Measurements from ENCODE around the gene ETS2.
A peak's percentile ranks its signal among the peaks of the same experiment; 100 is the strongest.
"Not testable (repeated sequence)": the region's sequence is repeated elsewhere in the genome, so short reads cannot be mapped to it uniquely, and the experiment has no call there.

Gene ETS2

DNA sequence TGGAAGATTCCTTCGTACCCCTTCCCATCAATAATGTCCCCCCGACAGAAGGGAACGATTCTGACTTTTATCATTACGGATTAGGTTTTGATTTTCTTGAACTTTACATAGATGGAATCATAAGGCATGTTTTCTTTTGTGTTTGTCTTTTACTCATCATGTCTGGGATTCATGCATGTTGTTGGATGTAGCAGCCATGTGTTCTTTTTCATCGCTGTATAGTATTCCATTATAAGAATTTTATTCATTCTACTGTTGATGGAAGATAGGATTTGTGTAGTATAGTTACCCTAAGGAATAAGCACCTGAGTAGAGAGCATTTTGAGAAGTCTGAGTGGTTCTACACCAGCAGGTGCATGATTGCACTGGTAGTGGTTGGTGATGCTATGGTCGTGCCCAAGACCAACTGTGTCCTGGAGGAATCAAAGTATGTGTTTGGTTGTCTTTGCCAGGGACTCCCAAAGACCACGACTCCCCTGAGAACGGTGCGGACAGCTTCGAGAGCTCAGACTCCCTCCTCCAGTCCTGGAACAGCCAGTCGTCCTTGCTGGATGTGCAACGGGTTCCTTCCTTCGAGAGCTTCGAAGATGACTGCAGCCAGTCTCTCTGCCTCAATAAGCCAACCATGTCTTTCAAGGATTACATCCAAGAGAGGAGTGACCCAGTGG lies 13.5 kb downstream of the ETS2 start:
- DNase-seq: no peak

GRCh38 chr21:38819719-38820159 lies 14.0 kb downstream of the ETS2 start:
- no peak for DNase-seq

DNA sequence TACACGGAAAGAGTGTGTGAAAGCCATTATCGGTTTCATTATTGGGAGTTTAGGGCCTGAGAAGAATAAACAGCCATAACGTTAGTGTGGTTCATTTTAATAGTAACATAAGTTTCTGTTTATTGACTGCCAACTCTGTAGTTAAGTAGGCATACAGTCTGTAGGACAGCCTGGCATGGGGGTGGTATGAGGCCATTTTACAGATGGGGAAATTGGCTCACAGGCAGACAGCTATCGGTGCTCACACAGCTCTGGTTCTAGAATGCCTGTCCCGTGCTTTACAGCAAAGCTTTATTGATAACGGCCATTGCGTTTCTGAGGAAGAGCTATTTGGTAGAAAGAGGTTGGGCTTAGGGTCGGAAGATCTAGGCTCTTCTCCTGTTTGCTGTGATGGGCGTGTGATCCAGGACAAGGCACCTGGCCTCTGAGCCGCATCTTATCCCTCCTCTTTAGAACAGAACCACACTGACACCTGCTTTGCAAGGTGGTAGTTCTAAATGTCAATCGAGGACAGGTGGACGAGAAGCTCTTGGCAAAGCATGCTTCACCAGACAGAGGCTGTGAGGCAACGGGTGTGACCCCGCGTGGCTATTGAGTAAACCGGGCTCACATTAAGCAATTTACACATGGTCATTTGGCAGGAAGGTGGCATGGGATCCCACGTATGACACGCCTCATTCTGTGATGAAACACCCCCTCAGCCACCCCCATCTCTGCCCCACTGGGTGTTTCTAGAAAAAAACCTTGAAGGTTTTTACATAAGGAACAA lies 14.9 kb downstream of the ETS2 start:
- no peak for DNase-seq

DNA sequence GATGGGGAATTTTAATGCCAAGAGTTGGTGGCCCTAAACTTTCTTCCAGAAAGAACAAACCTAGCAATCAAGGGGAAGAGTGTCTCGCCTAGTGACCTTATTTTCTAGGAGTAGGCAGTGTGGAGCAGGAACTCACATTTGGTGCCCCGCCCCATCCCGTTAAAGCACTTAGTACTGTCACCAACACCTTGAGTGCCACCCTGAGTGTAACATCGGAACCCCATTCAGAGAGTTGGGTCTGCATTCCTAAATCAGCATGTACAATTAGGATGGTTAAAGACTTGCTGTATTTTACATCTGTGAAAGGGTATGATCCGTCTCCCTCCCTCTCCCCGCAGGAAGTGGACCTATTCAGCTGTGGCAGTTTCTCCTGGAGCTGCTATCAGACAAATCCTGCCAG lies 15.5 kb downstream of the ETS2 start:
- DNase-seq: no peak

DNA sequence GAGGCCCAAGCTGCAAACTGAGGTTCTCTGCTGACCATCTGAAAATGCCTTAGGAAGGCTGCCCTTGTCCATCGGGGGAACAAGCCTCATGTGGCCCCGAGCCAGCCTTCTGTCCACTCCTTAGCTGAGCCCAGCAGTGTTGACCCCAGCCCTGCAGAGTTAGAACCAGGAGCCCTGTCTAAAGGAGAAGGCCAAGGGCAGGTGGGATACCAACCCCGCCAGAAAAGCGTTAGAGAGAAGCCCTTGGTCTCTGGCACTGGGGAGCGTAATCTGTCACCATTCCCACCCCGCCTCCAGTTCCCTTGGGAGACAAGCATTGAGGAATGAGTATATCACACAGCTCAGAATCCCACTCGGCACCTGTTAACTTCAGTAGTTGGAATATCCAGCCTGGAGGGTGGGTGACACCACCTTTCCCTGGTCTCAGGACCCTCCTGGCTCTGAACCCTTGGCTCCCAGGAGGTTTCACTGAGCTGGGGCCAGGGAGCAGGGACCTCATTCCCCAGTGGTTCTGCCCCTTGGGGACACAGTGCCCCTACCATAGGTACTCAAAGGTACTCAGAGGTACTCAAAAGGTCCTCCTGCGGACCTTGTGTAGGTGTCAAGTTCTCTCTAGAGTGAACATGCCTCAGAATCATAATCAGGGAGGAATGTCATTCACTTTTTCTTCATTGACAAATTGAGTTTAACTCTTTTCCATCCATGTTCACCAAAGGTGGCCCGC lies 16.4 kb downstream of the ETS2 start:
- DNase-seq: no peak

DNA sequence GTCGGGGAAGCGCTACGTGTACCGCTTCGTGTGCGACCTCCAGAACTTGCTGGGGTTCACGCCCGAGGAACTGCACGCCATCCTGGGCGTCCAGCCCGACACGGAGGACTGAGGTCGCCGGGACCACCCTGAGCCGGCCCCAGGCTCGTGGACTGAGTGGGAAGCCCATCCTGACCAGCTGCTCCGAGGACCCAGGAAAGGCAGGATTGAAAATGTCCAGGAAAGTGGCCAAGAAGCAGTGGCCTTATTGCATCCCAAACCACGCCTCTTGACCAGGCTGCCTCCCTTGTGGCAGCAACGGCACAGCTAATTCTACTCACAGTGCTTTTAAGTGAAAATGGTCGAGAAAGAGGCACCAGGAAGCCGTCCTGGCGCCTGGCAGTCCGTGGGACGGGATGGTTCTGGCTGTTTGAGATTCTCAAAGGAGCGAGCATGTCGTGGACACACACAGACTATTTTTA lies 17.1 kb downstream of the ETS2 start:
- DNase-seq: no peak

DNA sequence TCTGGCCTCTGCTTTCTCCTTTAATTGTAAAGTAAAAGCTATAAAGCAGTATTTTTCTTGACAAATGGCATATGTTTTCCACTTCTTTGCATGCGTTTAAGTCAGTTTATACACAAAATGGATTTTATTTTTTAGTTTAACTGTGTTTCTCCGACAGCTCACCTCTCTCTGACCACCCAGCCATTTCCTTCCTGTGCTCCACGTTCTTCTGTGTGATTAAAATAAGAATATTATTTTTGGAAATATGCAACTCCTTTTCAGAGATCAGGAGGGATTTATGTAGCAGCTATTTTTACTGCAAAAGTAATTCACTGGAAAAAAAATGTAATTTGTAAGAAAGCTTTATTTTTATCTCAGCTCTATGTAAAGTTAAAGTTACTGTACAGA lies 18.0 kb downstream of the ETS2 start:
- DNase-seq: no peak

DNA sequence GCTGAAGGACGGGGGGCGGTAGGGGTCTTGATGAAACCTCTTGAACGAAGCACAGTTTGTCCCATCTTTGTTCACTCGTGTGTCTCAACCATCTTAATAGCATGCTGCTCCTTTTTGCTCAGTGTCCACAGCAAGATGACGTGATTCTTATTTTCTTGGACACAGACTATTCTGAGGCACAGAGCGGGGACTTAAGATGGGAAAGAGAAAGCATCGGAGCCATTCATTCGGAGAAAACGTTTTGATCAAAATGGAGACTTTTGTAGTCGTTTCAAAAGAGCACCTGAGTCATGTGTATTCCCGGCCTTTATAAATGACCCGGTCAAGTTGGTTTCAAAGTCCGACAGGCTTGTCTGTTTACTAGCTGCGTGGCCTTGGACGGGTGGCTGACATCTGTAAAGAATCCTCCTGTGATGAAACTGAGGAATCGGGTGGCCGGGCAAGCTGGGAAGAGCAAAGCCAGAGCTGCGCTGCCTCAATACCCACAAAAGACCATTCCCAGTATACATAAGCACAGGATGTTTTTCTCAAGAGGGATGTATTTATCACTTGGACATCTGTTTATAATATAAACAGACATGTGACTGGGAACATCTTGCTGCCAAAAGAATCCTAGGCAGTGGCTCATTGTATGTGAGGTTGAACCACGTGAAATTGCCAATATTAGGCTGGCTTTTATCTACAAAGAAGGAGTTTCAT lies 18.5 kb downstream of the ETS2 start:
- no peak for DNase-seq

DNA sequence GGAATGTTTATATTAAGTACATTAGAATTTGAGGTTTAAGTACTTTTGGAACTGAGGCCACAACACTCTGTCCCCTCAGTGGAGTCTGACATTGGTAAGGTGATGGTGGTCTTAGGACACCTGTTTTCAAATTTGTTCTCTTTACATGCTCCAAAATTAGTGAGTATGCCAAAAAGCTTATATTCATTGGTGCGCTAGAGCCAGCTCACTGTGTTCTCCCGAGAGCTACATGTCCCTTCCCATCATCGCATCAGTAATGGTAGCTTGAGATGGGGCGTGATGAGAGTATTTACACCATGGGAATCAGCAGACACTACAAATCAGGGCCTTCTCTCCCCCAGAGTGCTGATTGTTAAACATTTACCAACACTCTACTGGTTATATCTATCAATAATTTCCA lies 19.5 kb downstream of the ETS2 start:
- DNase-seq: no peak

- DNase-seq: no peak
These were observed 20.2 kb downstream of the ETS2 start for GRCh38 chr21:38825921-38826320.

GRCh38 chr21:38828111-38828510 lies 22.4 kb downstream of the ETS2 start:
- not testable (repeated sequence) for DNase-seq

GRCh38 chr21:38830671-38831525 lies 25.2 kb downstream of the ETS2 start:
- DNase-seq: no peak

DNA sequence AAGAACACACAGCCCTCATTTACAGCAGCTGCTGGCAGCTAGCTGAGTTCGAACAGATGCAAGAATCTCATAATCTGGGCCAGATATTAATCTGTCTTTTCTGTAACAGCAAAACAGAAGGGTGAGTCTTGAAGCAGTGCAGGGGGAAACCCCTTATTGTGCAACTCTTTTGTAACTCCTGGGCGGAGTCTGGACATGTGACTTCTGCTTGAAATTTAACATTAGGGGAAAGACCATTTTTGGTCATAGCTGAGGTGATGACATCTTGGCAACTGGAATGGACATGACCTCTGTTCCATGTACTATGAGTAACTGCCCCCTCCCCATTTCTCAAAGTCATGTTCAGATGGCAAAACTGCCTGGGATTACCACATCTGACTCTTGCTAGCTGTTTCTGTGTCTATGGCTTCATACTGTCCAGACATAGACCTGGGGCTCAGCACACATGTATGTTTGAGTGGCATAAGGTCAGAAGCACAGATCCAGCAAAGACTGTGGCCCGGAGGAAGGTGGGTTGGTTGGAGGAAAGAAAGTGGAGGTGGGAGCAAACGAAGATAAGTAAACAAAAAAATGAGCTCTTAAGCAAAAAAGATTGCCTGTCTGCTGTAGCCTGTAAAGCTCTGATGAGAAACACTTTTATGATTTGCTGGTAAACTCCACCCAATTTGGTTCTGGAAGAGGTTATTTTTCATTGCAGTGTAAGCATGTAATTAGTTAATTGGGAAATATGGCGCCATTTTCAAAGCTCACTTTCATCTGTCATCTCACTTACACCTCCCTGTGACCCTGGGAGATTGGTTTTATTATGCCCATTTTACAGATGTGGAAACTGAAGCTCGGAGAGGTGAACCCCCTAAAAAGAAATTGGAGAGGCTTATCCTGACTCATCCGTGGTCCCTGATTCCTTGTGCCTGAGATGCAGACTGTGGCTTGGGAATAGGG lies 26.1 kb downstream of the ETS2 start:
- DNase-seq: peak; percentile 30

DNA sequence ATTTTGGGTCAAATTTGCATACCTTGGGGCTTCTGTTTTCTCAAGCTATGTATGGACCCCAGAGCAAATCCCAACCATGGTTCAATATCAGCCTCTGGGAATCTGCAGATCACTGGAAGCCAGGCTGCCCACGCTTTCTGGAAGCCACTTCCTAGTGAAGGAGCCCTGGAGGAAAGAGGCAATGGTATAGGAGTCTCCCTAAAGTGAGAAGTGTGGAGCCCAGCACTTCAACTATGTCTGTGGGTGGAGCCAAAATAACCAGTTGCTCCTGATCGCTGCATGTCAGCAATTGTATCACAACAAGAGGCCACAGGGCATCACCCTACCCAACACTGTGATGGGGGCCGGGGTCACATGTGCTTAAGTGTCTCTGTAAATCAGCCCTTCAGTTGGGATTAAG lies 26.9 kb downstream of the ETS2 start:
- no peak for DNase-seq

- no peak for DNase-seq
These were observed 27.4 kb downstream of the ETS2 start for GRCh38 chr21:38833117-38833516.

- no peak for DNase-seq
These were observed 29.0 kb downstream of the ETS2 start for GRCh38 chr21:38834725-38835124.

DNA sequence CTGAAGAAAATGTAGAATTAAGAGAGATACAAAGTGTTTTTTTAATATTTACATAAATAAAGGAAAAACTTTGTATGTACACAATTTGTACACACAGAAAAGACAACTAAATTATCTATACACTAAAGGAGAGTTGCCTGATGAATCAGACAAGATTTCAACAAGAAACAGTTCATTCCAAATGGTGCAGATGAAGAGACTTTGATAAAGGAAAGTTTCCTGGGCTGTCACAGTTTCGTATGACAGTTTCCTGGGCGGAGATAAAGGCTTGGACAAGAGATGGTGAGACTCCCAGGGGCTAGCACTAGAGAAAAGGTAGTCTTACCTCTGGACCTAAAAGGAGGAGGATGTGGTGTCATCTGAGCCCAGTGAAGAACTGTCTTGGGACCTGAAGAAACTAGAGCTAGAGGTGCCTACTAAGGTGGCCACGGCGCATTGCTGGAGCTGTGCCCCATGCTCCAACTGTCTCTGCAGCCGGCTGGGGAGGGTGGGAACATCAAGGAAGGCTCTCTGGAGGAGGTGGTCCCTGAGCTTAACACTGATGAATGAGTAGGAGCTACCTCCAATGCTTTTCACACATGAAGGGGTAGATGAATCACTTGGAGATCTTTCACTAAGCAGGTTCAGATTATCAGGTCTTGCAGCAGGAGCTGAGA lies 32.2 kb downstream of the ETS2 start:
- no peak for DNase-seq

- DNase-seq: no peak
These were observed 33.0 kb downstream of the ETS2 start for GRCh38 chr21:38838598-38839327.
